Islet of Langerhans (tissue), 1 donor: Measurements from ENCODE around the gene MRS2.
"Not testable (repeated sequence)": the region's sequence is repeated elsewhere in the genome, so short reads cannot be mapped to it uniquely, and the experiment has no call there.

ENCODE experiments used
- FAIRE-seq: peaks from one replicate; lab custom pipeline; 2011; peaks lifted over from hg19 to GRCh38; lab: Jason Lieb, UNC

The MRS2 gene, protein sequence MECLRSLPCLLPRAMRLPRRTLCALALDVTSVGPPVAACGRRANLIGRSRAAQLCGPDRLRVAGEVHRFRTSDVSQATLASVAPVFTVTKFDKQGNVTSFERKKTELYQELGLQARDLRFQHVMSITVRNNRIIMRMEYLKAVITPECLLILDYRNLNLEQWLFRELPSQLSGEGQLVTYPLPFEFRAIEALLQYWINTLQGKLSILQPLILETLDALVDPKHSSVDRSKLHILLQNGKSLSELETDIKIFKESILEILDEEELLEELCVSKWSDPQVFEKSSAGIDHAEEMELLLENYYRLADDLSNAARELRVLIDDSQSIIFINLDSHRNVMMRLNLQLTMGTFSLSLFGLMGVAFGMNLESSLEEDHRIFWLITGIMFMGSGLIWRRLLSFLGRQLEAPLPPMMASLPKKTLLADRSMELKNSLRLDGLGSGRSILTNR

DNA sequence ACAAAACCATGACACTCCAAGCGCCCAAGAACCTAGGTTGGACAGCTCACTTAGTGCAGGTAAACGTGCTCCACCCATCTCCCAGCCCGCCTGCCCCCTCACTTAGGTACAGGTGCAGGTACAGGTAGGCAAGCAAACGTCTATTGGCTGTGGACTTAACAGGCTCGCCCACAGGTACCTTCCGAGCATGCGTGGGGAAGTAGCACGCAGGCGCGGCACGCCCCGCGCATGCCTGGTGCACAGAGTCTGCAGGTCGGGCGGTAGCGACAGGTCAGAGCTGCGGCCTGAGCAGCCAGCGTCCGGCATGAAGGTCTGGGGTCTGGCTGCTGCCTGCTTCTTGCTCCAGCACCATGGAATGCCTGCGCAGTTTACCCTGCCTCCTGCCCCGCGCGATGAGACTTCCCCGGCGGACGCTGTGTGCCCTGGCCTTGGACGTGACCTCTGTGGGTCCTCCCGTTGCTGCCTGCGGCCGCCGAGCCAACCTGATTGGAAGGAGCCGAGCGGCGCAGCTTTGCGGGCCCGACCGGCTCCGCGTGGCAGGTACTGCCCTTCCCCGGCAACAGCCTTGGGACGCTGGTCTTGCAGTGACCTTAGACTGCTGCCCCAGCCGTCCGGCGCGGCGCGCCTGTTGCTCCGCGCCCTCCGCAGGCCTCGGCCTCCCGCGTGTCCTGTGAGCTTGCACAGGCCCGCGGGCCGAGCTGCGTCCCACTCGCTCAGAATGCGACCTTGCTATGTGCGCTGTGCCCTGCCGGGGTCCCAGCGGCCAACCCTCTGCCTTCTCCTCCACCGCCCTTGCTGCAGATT, at the start of gene MRS2:
Gene MRS2 (plus strand): TSS at position 240 of the 804 bp plus-strand sequence. CDS start 111 bp downstream, at position 351.
- no peak for FAIRE-seq

DNA sequence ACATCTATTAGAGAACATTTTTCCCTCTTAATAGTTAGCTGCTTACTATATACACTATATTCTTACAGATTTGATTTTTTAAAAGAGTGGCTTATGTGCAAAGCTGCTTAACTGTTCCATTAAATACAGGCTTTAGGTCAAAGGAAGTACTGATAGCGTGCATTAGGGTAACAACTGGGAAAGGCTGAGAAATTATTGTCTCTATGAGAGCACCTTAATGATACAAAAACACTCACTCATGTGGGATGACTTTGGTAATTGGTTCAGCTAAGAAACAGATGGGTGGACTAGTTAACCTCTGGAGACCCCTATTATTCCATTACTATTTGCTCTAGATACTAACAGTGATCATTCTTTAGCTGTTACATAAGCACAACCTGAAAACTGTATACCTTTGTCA, 48.9 kb upstream of the MRS2 start:
- no peak for FAIRE-seq

DNA sequence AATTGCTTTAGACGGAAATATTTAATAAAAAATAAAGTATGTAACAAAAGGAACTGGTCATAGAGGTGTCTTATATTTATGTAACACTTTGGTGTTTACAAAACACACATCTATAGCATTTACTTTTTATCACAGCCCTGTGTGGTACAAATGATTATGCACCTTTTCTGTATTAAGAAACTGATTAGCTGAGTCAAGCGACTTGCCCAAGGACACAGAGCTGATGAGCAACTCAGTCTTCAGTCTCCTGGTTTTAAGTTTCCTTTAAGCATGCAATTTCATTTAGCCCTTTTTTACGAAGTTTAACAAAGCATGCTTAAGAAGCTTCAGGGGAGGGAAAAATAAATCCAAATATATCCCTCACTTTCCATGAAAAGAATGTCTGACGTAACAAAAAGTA, 47.3 kb upstream of the MRS2 start:
- FAIRE-seq: no peak

DNA sequence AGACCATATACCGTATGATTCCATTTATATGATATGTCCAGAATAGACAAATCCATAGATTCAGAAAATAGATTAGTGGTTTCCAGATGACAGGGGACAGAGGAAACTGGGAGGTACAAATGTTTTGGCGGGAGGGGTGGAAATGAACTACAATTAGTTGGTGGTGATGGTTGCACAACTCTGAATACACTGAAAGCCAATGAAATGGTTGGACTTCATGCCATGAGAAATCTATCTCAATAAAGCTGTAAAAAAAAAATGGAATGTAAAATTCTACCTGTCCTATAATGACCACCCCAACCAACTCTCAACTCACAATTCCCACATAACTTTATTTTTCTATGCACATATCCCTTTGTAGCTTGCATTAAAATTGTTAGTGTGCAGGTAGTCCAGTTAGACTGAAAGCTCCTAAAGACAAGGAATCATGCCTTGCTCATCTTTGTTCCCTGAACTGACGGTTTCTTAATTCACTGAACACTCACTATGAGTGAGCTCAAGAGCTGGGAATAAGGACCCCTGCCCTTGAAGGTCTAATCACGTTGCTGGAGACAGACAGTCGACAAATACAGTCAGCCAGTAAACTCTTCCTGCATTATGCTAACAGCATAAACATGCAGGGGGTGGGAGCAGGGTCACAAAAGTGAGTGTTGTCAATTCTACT, 46.3 kb upstream of the MRS2 start:
- FAIRE-seq: no peak

DNA sequence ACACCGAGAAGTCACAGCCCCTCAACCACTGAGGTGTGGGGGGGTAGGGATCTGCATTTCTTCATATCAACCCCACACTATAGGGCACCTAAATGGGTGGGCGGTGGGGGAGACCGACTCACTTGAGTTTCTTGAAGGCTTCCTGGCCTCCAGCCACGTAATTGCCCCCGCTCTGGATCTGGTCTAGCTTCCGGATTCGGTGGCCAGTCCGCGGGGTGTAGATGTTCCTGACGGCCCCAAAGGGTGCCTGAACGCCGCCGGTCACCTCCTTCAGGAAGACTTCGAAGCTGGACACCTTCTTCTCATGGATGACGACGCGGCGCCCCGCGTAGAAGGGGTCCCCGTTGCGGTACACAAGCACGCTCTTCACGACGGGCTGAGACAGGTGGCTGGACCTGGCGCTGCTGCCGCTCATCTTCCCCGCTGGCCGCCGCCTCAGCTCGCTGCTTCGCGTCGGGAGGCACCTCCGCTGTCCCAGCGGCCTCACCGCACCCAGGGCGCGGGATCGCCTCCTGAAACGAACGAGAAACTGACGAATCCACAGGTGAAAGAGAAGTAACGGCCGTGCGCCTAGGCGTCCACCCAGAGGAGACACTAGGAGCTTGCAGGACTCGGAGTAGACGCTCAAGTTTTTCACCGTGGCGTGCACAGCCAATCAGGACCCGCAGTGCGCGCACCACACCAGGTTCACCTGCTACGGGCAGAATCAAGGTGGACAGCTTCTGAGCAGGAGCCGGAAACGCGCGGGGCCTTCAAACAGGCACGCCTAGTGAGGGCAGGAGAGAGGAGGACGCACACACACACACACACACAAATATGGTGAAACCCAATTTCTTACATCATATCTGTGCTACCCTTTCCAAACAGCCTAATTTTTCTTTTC, 45.2 kb upstream of the MRS2 start, which contains the start of gene DCDC2:
Gene DCDC2 (minus strand): TSS at position 724 of the 883 bp plus-strand sequence. CDS start 309 bp downstream, at position 415.
- FAIRE-seq: peak; percentile 24

DNA sequence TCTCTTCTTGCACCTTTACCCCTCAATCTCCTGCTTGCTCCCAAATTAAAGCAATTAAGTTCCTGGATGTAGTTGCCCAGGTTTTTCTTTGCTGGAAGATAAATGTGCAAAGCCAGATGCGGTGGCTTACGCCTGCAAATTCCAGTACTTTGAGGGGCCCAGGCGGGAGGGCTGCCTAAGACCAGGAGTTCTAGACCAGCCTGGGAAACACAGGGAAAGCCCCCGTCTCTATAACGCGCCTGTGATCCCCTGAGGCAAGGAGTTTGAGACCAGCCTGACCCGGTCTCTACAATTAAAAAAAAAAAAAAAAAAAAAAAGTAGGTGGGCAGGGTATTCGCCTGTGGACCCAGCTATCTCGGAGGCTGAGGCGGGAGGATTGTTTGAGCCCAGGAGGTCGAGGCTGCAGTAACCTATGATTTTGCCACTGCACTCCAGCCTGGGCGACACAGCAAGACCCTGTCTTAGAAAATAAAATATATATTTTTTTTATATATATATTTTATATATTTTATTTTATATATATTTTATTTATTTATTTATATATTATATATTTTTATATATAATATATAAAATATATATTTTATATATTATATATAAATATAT, 44.4 kb upstream of the MRS2 start:
- FAIRE-seq: no peak

DNA sequence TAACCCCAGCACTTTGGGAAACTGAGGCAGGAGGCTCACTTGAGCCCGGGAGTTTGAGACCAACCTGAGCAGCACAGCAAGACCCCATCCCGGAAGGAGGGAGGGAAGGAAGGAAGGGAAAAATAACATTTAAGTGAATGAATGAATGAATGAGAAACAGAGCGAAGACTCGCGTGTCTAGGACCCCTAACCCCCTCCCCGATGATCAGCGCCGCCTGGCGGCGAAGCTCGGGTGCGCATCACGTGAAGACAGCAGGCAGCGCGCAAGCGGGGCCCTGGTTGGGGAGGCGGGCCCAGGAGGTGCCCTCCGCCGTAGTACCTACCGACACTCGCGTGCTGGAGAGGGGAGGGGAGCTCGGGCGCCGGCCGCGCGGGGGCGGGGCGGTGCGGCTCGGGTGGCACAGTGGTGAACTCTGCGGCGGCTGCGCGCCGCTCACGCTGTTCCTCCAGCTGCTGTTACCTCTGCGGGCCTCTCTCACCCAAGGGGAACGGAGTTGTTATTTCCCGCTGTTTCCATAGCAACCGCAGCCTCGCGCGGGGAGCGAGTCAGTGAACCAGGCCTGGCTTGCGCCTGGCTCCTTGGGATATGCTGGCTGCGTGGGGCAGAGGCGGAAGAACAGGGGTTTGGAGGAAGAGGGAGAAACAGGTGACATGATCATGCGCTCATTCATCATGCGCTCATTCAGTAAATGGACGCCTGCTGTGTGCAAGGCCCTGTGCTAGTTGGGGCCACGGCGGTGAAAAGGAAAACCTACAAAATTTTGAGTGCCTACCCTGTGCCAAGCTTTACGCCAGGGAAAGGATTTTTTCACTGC, 42.9 kb upstream of the MRS2 start:
- peak; percentile 78 for FAIRE-seq

DNA sequence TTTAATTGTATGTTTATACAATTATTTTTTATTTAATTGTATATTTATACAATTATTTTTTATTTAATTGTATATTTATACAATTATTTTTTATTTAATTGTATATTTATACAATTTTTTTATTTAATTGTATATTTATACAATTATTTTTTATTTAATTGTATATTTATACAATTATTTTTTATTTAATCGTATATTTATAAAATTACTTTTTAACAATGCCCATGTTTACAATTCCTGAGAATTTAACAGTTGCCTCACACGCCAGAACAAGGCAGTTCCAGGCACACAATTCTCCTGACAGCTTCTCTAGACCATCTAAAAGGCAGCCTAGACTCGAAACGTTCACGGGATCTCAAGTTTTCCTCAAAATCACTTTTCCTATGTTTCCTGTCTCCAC, 40.4 kb upstream of the MRS2 start:
- FAIRE-seq: not testable (repeated sequence)

DNA sequence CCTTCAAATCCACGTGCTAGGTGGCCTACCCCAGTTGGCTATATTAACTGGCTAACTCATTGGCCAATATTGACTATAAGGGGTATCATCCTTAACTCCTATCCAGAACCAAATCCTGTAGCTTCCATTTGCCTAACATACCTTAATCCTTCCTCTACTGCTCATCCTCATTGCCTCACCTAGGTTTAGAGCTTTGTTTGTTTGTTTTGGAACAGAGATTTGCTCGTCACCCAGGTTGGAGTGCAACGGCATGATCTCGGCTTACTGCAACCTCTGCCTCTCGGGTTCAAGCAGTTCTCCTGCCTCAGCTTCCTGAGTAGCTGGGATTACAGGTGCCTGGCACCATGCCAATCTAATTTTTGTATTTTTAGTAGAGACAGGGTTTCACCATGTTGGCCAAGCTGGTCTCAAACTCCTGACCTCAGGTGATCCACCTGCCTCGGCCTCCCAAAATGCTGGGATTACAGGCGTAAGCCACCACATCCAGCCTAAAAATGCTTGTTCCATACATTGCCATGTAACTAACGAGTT, 37.6 kb upstream of the MRS2 start:
- not testable (repeated sequence) for FAIRE-seq

DNA sequence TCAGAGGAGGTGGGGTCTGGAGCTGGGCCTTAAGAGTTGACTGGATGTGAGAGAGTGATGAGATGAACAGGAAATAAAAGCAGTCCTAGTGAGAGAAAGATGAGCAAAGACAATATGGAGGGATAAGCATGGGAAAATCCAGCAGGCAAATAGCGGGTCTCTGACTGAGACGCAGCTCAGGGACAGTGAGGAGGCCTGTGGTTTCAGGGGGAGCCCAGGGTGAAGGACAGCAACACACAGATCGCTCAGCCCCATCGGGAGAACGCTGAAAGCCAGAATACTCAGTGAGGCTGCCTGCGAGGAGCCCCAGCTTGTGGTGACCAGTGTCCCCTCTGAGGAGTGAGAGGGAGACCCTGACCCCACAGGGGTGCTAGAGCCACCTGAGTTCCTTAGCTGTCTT, 28.1 kb upstream of the MRS2 start:
- no peak for FAIRE-seq

DNA sequence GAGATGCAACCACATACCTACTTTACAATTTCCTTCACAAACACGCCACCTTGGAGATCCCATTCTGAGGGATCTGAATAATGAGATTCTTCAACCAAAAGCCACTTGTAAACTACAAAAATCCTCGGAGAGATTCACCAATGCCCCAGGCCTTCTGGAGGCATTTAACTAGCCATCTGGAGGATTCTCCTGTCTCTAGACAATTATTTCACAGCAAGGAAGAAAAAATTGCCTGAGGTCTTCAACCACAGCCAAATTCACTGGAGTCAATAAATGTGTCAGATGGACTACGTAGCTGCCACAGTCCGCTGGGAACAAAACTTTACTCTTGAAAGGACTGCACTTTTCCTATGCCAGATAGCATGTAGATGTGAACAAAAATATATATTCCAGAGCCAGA, 25.9 kb upstream of the MRS2 start:
- FAIRE-seq: no peak

DNA sequence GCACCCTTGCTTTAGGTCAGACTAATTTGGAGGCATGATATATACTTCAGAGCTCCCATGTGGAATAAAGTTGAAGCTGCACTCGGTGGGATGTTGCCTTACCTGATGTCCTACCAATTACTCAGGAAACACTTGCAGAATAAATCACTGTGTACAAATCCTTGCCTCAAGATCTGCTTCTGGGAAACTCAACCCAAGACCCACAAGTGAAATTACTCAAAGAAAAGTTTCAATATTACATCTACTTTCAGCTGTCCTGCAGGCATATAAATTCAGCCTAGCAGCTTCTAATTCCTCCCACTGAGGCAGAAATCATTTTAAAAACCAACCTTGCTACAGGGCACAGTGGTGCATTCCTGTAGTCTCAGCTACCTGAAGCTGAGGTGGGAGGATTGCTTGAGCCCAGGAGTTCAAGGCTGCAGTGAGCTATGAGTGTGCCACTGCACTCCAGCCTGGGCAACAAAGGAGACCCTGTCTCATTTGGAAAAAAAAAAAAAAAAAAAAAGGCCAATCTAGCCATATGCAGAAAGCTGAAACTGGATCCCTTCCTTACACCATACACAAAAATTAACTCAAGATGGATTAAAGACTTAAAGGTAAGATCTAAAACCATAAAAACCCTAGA, 24.2 kb upstream of the MRS2 start:
- FAIRE-seq: no peak

DNA sequence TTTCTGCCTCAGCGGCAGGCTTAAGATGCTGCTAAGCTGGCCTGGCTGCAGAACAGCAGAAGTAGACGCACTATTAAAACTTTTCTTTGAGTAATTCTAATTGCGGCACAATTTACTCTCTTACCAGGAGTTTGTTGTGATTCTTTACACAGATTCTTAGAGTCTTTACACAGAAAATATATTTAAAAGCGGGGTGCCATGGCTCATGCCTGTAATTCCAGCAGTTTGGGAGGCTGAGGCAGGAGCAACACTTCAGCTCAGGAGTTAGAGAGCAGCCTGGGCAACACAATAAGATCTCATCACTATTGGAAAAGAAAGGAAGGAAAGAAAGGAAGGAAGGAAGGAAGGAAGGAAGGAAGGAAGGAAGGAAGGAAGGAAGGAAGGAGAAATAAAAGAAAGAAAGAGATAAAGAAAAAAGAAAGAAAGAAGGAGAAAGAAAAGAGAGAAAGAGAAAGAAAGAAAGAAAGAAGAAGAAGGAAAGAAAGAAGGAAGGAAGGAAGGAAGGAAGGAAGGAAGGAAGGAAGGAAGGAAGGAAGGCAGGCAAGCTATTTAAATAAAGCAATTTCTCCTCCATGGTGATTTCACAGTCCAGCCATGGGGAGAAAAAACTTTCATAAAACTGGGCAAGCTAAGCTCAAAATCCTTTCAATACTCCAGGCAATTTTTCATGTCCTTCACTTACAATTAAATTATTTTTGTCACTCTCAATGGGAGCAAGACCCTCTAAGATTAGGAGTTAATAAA, 21.1 kb upstream of the MRS2 start:
- no peak for FAIRE-seq

DNA sequence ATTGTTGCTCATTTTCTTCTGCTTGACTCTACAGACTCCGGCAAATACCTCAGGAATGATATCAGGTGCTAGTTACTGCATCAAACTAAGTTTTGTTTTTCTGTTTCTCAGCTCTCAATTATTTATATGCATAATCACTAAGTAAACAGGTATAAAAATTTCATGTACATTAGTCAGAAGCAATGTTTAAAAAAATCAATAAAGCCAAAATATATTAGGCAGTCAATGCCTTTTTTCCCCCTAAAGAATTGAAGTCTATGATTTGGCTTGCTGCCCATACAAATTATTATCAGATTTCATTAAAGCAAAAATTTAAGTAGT, 20.6 kb upstream of the MRS2 start:
- FAIRE-seq: no peak

DNA sequence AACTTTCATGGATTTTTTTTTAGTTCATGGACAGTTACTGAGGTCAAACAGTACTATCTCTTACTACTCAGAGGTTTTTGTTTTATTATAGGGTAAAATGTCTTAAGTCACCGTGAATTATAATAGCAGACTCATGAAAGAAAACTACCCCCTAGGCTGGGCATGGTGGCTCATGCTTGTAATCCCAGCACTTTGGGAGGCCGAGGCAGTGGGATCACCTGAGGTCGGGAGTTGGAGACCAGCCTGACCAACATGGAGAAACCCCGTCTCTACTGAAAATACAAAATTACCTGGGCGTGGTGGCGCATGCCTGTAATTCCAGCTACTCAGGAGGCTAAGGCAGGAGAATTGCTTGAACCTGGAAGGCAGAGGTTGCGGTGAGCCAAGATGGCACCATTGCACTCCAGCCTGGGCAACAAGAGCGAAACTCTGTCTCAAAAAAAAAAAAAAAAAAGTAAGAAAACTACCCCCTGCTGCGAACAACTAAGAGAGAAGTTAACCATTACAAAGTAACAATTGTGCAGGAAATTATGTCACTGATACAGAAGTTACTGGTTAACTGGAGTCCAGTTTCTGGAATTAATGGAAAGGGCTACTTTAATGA, 19.7 kb upstream of the MRS2 start:
- FAIRE-seq: not testable (repeated sequence)

DNA sequence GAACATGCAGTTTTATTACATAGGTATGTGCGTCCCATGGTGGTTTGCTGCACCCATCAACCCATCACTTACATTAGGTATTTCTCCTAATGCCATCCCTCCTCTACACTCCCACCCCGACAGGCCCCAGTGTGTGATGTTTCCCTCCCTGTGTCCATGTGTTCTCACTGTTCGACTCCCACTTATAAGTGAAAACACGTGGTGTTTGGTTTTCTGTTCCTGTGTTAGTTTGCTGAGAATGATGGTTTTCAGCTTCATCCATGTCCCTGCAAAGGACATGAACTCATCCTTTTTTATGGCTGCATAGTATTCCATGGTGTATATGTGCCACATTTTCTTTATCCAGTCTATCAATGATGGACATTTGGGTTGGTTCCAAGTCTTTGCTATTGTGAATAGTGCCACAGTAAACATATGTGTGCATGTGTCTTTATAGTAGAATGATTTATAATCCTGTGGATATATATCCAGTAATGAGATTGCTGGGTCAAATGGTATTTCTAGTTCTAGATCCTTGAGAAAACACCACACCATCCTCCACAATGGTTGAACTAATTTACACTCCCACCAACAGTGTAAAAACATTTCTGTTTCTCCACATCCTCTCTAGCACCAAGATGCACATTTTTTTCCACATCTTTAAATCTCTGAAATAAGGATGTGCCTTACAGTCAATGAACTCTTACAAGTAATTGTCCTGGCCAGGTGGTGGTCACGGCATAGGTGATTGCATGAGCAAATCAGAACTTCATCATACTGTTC, 18.2 kb upstream of the MRS2 start:
- not testable (repeated sequence) for FAIRE-seq

DNA sequence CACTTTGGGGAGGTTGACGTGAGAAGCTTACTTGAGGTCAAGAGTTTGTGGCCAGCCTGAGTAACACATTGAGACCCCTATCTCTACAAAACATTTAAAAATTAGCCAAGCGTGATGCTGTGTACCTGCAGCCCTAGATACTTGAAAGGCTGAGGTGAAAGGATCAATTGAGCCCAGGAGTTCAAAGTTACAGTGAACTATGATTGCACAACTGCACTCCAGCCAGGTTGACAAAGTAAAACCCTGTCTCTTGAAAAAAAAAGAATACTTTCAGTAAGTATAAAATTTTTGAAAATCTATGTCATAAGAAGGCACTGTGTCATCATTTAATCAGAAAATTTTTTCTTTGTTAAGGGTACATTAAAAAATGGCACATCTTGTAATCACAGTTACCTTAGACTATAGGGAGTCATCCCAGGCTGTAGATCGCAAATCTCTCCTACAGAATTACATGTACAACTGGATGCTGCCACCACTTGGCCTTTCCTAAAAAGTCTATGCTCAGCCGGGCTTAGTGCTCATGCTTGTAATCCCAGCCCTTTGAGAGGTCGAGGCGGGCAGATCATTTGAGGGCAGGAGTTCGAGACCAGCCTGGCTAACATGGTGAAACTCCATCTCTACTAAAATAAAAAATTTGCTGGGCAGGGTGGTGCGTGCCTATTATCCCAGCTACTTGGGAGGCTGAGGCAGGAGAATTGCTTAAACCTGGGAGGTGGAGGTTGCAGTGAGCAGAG, 17.0 kb upstream of the MRS2 start:
- no peak for FAIRE-seq
